Measurements from ENCODE around the gene ZNF677.
"Not testable (repeated sequence)": the region's sequence is repeated elsewhere in the genome, so short reads cannot be mapped to it uniquely, and the experiment has no call there.

DNA sequence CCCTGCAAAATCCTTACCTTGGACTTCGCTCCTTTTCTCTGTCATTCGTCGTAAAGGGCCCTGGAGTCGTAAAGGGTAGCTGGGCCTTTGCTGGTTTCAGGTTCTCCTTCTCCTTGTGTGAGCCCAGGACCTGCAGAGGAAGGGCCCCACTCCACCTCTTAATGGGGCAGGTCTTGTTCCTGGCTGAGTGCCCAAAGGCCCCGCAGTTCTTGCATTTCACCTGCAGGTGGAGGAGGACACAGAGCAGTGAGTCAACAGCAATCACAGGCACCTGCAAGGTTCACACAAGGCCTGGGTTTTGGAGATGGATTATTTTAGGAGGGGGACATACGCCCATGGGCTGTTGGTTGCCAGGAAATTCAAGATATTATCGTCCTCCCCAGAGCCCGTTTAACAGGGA lies 46.7 kb upstream of the ZNF677 start:
- TF ChIP-seq, protein P1, sequence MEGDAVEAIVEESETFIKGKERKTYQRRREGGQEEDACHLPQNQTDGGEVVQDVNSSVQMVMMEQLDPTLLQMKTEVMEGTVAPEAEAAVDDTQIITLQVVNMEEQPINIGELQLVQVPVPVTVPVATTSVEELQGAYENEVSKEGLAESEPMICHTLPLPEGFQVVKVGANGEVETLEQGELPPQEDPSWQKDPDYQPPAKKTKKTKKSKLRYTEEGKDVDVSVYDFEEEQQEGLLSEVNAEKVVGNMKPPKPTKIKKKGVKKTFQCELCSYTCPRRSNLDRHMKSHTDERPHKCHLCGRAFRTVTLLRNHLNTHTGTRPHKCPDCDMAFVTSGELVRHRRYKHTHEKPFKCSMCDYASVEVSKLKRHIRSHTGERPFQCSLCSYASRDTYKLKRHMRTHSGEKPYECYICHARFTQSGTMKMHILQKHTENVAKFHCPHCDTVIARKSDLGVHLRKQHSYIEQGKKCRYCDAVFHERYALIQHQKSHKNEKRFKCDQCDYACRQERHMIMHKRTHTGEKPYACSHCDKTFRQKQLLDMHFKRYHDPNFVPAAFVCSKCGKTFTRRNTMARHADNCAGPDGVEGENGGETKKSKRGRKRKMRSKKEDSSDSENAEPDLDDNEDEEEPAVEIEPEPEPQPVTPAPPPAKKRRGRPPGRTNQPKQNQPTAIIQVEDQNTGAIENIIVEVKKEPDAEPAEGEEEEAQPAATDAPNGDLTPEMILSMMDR (IDR thresholded peaks at IDR 0.05; ENCODE audit: extremely low read depth in 1 of 2, insufficient read depth in 1 of 2, low read depth in 1 of 2, low read length in 2 of 2): not testable (repeated sequence)
- TF ChIP-seq EZH2 (IDR thresholded peaks at IDR 0.05; ENCODE audit: borderline replicate concordance, low read depth, low read length, severe bottlenecking); POLR2A (IDR thresholded peaks at IDR 0.05; ENCODE audit: low read depth, low read length); POLR2AphosphoS5 (IDR thresholded peaks at IDR 0.05; ENCODE audit: insufficient read depth, low read depth, low read length): not testable (repeated sequence)

Data from endothelial cell of umbilical vein (primary cell).